AG10803 (cell line): ENCODE measurements around the gene RAD52.

Source experiments
- DNase-seq: peaks from one replicate; pipeline ENCODE4 v3.0.0; 2010; ENCODE audit warnings: low read depth
- H3K4me3 ChIP-seq: 2 replicates; pipeline ENCODE4 v1.5.1; 2011; ENCODE audit warnings: mild to moderate bottlenecking, low read length, control low read depth
- TF ChIP-seq, protein P1 (sequence below): conservative IDR thresholded peaks from 2 replicates; pipeline ENCODE4 v1.5.1; 2011; ENCODE audit warnings: mild to moderate bottlenecking, low read length, control low read depth, inconsistent platforms

The RAD52 gene

DNA sequence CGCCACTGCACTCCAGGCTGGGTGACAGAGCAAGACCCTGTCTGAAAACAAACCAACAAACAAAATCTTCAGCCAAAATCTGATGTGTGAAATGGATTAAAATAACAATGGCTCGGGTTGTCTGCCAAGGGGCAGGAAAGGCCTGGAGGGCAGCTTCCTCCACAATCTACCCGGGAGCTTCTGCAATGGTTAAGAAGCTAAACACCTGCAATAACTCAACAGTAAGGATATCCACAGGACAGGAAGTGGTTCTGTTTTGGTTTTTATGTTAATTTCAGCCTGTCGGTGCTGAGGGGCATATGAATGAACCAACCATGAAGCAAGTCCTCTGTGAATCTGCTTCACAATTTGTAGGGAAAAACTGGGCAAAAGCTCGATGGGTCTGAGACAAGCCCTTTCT, 34.4 kb downstream of the RAD52 start:
- TF ChIP-seq, protein P1, sequence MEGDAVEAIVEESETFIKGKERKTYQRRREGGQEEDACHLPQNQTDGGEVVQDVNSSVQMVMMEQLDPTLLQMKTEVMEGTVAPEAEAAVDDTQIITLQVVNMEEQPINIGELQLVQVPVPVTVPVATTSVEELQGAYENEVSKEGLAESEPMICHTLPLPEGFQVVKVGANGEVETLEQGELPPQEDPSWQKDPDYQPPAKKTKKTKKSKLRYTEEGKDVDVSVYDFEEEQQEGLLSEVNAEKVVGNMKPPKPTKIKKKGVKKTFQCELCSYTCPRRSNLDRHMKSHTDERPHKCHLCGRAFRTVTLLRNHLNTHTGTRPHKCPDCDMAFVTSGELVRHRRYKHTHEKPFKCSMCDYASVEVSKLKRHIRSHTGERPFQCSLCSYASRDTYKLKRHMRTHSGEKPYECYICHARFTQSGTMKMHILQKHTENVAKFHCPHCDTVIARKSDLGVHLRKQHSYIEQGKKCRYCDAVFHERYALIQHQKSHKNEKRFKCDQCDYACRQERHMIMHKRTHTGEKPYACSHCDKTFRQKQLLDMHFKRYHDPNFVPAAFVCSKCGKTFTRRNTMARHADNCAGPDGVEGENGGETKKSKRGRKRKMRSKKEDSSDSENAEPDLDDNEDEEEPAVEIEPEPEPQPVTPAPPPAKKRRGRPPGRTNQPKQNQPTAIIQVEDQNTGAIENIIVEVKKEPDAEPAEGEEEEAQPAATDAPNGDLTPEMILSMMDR = no peak
- no peak overlapping the region for H3K4me3 ChIP-seq
- no peak for DNase-seq

DNA sequence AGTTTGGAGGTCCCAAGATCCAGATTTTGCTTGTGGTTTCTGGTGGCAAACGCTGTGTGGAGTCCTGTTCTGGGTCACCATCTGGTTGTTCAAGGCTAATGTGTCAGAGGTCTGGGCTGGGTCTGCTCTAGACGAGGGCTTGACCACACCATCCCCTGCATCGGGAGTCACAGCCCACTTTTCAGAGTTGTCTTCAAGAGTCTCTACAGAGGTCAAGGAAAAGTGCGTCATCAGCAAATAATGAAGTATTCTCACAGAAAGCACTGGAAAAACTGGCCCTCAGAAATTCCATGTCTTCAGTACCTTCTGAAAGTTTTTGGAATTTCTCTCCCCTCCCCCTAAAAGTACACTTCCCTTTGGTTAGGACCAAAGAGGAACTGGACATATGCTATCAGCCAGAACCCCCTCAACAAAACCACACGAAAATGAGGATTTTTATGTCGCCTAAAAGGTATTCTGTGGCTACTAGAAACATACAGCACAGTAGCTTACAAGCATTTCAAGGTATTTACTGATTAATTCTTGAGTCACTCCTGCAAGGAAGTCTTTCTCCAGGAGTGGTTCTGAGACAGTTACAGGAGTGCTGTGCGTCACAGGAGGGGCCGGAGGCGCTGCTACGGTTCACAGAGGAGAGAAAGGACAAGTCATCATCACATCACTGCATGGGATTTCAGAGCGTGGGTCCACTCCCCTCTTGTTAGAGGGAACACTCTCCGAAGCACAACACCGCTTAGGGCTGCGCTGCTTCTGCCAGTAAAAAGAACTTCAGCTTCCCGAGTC, 35.4 kb downstream of the RAD52 start:
- H3K4me3 ChIP-seq = no peak overlapping the region
- peak; percentile 53 for DNase-seq
- TF ChIP-seq, protein P1 = no peak

DNA sequence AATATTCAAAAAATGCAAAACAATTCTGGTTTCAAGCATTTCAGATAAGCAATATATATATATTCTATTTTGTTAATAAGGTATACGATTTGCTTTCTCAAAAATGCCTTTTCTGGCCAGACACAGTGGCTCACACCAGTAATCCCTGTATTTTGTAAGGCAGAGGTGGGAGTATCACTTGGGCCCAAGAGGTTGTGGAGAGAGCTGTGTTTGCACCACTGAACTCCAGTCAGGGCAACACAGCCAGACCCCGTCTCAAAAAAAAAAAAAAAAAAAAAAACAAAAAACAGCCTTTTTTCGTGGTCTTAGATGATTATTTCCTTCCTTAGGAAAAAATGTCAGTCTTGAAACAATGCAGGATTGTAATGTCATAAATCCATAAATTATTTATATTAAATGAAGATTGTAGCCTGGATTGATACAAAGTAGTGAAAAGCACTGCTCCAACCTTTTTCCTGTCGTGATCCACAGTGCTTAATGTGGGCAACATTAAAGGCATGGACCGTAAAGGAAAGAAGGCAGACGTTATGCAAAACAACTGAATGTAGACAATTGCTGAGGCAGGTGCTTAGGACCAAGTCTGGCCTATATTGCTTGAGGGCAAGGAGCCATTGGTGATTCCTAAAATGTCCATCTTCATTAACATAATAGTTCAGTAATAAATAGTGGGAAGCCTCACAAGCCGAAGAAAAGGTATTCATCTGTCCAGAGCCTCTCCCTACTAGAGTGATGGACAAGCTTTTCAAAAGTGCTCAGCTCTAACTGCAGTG, 36.8 kb downstream of the RAD52 start:
- H3K4me3 ChIP-seq = no peak overlapping the region
- DNase-seq = no peak
- TF ChIP-seq, protein P1 = no peak

DNA sequence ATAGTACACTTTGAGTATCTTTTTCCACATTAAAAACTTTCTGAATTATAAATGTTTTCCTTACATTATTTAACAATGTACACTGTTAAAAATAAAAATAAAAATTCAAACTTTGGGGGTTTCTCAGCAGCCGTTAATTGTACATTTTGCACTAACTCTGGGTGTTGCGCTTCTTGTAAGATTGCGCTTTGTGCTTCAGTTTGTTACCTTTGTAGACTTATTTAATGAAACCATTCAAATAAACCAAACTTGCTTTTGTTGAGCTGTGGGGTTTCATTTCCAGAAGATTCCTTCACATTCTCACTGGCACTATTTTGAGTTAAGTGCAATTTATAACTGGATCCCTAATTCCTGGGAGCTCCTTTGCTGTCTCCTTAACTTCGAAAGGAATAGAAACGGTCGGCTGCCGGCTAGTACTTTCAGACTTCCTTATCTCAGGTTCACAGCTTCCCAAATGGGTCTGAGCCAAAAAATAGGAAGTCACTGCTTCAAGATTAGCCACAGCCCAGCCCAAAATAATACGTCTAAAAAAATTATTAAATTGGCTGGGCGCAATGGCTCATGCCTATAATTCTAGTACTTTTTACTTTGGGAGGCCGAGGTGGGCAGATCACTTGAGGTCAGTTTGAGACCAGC, 38.2 kb downstream of the RAD52 start:
- H3K4me3 ChIP-seq = no peak overlapping the region
- TF ChIP-seq, protein P1 = no peak
- no peak for DNase-seq

DNA sequence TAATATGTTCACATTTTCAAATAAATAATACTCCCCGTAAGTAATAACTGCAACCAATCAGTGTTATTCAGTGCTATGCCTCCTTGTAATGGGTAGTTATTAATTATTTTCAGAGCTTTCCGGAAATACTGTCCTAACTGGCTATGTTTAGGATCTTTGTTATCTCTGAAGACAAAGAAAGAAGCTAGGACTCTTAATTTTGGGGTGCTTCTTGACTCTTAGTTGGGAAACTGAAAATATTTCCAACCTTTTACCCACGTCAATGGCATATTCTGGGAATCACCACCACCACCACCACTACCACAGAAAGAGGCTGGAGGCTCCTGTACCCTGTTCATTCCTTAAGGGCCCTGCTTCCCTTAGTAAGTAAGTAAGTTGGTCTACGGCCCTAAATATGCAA, 39.1 kb downstream of the RAD52 start:
- no peak overlapping the region for H3K4me3 ChIP-seq
- no peak for DNase-seq
- TF ChIP-seq, protein P1 = no peak

DNA sequence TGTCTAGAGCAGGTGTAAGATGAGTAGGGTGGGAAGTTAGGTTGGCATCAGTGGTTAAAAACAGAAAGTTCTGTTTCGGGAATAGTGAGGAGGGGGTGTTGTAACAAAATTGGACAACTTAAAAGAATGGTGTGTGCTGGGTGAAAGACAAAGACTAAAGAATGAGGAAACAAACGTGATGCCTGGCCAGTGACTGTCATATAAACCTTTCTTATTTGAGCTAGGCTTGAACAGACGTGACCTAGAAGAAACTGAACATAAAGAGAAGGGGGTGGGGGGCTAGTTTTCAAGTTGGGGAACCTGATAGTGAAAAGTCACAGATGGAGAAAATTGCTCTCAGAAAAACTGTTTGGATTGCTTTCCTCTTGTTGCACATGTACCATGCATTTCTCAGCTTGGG, 39.6 kb downstream of the RAD52 start:
- no peak overlapping the region for H3K4me3 ChIP-seq
- DNase-seq = no peak
- TF ChIP-seq, protein P1 = no peak
